PFSK-1 (cell line): ENCODE results near the gene GAD1.

Experiments used
- FOXP2 ChIP-seq: optimal IDR thresholded peaks from 2 replicates; pipeline ENCODE3; 2011; ENCODE audit warnings: borderline replicate concordance, control low read depth, inconsistent platforms; ENCODE audit not compliant: insufficient read depth; ENCODE audit errors: extremely low read length, extremely low read depth
- POLR2AphosphoS5 ChIP-seq: IDR thresholded peaks from 2 replicates; pipeline ENCODE4 v1.6.1; 2012; ENCODE audit warnings: low read depth, mild to moderate bottlenecking, control low read depth, low read length, moderate library complexity
- REST ChIP-seq, 2 experiments: IDR thresholded peaks; 2 replicates each; pipeline versions ENCODE4 v1.6.1 to v1.8.0; 2011 to 2012; ENCODE audit warnings: low read depth in 2 of 2, low read length in 2 of 2, control low read depth in 1 of 2, inconsistent platforms in 1 of 2, mild to moderate bottlenecking in 1 of 2, moderate library complexity in 1 of 2; ENCODE audit not compliant: insufficient read depth in 1 of 2
- SIN3A ChIP-seq: IDR thresholded peaks from 2 replicates; pipeline ENCODE4 v1.6.1; 2012; ENCODE audit warnings: mild to moderate bottlenecking, low read length, moderate library complexity, borderline replicate concordance; ENCODE audit not compliant: insufficient read depth
- TAF1 ChIP-seq: IDR thresholded peaks from 2 replicates; pipeline ENCODE4 v1.6.1; 2012; ENCODE audit warnings: low read length, control low read depth, borderline replicate concordance; ENCODE audit not compliant: insufficient read depth

GAD1 gene

GRCh38 chr2:170818752-170819470 is 2.2 kb downstream of the GAD1 start:
- TF ChIP-seq FOXP2 (no peak), TAF1 (no peak), SIN3A (no peak), POLR2AphosphoS5 (no peak), REST (IDR thresholded peaks at IDR 0.05; ENCODE audit: insufficient read depth in 1 of 2, low read depth in 2 of 2, low read length in 2 of 2) (no peak)

- TF ChIP-seq SIN3A (no peak), FOXP2 (no peak), REST (IDR thresholded peaks at IDR 0.05; ENCODE audit: insufficient read depth in 1 of 2, low read depth in 2 of 2, low read length in 2 of 2) (no peak), TAF1 (no peak), POLR2AphosphoS5 (no peak)
Measured at GRCh38 chr2:170819680-170820664, 3.3 kb downstream of the GAD1 start.

GRCh38 chr2:170820757-170821530 is 4.3 kb downstream of the GAD1 start:
- no peak for TF ChIP-seq FOXP2
- TF ChIP-seq POLR2AphosphoS5: no peak
- TF ChIP-seq SIN3A: no peak
- no peak for TF ChIP-seq REST (IDR thresholded peaks at IDR 0.05; ENCODE audit: insufficient read depth in 1 of 2, low read depth in 2 of 2, low read length in 2 of 2)
- TF ChIP-seq TAF1: no peak

GRCh38 chr2:170821531-170822289 is 5.0 kb downstream of the GAD1 start:
- no peak for TF ChIP-seq REST (IDR thresholded peaks at IDR 0.05; ENCODE audit: insufficient read depth in 1 of 2, low read depth in 2 of 2, low read length in 2 of 2)
- TF ChIP-seq TAF1: no peak
- no peak for TF ChIP-seq FOXP2
- TF ChIP-seq SIN3A: no peak
- TF ChIP-seq POLR2AphosphoS5: no peak
